GM19023 (cell line): Measurements from ENCODE around the gene EPHA4.

Source experiments
- ATAC-seq: cut with Tn5 transposase; IDR thresholded peaks from one replicate; pipeline ENCODE4 v1.9.1; 2021; ENCODE audit warnings: mild to moderate bottlenecking, moderate library complexity; ENCODE audit not compliant: unreplicated experiment

Gene EPHA4

DNA sequence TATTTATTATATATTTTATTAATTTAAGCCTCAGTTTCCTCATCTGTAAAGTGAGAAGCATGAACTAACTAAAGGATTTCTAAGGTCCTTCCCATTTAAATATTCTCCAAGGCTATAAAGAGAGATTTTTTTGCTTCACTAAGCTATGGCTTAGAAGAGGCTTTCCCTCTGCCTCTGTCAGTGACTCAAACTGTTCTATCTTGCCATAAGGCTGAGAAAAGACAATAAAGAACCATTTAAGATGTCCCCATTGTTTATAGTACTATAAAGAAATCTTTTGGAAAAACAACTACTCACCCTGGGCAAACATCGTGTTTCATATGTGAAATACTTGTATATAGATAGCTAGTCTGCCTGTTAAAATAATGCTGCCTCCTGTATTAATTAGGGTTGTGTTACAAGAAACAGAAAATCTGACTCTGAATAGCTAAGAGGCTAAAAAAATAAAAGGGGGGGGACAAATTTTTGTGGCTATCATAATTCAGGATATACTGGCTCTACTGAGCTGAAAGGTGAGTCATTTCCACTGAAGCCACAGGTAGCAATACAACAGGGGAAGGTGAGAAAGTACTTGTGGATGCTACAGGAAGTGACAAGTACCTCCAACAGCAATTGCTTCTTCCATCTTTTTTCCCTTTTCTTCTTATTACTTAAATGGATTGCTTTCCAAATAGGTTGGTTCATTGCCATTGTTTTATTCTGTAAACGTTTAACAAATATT, 25.4 kb downstream of the EPHA4 start:
- no peak for ATAC-seq

DNA sequence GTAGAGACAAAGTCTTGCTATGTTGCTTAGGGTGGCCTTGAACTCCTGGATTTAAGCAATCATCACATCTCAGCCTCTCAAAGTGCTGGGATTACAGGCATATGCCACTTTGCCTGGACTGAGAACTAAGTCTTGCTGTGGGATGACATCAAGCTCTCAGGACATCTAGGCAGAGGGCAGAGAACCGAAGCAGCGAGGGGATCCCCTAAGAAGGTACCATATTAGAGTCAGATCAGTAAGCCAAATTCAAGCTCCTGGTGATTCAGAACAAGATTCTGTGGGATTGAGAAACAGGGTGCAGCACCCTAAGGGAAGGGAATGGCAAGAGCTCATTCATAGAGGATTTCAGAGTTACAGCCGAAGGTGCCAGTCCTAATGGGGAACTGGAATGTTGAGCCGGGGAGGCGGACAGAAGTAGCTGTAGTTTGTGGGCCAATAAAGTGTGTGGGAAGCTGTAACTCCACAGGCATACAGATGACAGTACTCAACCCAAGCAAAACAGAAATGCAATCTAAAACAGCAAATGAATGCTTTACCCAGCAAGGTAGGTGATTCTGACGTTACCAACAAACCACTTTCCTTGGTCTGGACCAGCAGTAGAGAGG, 30.9 kb downstream of the EPHA4 start:
- no peak for ATAC-seq

DNA sequence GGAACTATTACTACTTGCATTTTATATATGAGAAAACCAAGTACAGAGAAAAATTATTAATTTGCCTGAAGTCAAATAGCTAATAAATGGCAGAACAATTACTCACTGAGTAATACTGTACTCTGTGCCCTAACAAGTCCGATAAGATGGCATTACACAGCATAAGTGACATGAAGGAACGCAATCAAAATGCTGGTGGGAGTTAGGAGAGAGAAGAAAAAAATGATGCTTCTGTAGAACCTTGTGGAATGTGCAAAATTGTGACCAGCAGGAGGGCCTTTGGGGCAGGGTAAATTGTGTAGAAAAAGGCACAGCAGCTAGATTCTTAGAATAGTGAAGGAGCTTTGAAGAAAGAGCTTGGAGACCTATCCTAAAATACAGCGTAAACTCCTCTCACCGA, 32.9 kb downstream of the EPHA4 start:
- no peak for ATAC-seq

DNA sequence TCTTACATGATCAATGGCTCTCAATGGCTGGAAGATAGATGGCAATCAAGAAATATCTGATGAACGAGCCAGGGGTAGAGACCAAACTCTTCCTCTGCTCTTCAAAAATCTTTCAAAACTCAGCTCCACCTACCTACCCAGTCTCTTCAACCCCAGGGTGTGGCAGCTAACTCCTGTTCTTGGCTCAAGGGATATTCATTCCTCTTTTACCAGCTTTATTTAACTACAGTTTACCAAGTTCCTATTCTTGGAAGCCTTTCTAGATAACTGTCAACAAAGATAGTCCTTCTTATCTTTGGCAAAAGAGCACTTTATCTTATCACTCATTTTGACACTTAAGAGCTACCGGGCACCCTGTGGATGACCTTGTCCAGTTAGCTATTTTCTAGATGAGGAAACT, 36.3 kb downstream of the EPHA4 start:
- ATAC-seq = no peak

DNA sequence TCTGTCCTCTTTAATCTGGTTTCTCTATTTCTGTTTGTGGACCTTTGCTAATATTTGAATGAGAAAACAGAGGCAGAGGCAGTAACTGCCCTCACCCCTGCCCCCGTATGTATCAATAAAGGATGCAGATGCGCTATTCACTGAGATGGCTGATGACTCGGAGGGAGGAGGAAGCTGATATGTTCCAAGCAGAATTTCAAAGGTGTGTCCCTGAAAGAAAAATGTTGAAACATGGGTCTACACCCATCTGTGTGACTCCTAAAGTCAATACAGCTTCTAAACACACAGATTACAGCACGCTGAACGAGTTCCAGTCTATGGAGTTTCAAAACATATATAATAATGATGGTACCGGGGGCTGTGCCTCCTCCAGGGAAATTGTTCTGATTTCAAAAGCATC, 38.8 kb downstream of the EPHA4 start:
- no peak for ATAC-seq

DNA sequence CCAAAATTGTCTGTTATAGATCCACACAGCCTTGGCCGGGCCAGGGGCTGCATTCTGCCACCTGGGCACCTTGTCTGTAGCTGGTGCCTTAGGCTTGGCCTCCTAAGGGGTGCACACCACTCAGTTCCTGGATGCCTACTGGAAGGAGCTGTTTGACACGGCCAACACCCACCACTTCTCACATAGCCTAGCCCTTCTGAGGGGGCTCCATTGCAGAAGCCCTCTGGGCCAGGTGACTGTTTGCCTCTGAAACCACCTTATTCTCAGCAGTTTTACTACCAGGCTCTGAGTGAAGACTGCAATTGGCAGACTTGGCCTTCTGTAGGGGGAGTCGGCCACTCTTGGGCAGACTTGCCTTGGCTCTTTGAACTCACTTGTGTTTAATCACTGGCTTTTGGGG, 39.5 kb downstream of the EPHA4 start:
- ATAC-seq = no peak

DNA sequence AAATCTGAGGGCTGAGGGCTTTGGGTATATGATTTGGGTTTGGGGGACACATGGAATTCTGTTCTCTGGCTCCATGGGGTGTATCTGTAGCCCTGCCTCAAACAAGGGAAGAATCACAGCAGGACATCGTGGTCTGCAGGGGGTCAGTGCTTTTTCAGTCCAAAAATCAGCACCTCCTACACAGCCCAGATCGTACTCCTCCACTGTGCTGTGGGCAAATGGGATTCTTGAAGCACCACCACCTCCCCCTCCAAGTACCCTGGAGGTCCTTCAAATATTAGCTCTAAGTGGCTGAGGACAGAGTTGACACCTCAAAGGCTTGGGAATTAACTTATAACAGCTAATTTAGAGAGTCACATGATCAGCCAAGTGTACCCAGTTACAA, 41.5 kb downstream of the EPHA4 start:
- ATAC-seq = no peak

DNA sequence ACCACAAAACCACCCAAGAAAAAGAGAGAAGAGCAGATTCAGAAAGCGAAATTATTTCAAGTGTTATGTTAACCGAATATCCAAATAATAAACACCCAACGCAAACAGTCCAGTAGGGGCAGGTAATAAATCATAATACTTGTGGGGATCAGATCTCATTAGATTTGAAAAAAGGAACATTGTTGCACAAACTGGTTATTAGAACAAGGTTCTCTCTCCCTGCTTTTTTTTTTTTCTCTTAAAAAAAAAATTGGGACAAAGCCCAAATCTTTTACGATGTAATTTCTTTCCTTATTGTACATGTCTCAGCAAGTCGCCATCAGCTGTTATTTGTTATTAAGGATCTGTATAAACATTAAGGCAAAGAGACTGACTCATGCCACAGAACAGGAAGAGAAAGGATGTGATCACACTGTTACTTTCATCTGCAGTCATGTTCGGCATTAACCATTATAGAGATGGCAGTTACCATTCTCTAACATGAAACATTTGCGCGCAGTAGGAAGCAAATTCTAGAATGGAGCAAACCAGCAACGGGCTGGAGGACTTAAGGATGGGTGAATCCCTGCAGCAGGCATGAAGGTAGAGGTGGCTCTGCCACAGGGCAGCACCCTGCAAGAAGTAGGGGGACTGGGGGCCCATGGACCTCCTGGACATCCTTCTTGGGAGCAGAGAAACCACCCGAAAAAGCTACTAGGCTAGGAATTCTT, 42.0 kb downstream of the EPHA4 start:
- no peak for ATAC-seq

DNA sequence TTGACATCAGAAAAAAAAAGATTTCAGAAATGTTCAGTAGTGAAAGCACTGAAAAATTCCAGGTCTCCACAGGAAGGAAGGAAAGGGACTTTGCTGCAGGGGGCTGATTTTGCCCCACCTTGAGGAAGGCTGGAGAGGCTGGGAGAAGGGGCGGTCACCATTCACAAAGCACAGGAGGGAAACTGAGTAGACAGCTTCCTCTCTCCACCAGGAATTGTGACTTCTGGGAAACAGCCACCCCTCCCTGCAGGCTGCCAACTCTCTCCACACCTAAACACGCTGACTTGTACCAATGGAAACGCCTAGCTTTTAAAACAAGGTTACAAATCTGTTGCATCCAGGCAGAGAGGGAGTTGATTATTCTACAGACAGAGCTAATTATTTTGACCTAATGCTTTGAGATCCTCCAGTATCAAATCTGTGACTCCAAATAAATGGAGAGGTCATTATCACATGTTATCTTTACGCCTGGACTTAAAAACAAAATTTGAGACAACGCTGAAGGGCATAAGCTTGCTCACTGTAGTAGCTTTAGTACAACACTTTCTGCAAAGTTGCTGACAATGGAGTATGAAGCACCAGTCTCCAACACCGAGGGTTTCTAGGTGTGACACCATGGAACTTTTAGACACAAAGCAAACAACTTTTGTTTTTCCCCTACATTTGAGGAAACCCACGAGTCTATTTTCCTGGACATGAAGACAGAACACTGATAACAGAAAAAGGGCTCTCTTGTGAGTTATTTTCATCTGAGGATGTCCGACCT, 42.7 kb downstream of the EPHA4 start:
- ATAC-seq = no peak

DNA sequence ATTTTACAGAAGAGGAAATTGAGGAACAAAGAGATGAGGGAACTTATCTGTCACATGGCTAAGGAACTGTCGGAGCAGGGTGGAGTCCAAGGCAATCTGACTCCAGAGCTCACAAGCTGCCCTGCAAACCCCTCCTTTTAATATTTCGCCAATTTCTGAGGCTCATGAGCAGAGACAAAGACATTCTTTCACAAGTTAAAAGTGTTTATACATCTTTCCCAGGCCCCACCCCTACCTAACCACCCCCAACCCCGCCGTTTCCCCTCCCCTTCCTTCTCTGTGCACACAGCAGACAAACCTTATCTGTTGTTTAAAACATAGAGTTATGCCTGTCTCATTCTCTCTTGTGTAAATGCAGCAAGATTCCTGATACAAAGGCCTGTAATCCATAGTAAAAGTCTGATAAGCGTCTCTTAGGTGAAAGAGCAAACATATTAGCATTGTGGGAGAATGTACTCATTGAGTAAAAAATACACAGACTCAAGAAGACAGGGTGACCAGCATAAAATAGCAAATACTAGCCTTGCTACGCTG, 44.3 kb downstream of the EPHA4 start:
- no peak for ATAC-seq

DNA sequence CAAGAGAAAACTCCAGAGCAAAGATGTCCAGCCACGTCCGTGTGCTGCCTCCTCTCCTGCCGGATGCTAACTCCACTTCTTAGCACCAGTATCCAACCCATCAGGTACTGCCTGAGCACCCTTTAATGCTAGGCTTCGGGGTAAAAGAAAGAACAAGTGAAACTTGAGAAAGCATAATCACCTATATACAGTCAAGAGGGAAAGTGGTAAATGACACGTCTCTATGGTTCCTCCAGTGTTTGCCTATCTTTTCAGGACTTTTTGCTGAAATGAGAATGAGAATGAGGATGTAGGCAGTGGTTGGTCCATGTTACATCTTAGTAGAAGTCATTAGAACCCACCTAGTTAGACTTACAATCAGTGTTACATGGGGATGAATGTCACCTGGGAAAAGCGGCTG, 47.9 kb downstream of the EPHA4 start:
- ATAC-seq = no peak

DNA sequence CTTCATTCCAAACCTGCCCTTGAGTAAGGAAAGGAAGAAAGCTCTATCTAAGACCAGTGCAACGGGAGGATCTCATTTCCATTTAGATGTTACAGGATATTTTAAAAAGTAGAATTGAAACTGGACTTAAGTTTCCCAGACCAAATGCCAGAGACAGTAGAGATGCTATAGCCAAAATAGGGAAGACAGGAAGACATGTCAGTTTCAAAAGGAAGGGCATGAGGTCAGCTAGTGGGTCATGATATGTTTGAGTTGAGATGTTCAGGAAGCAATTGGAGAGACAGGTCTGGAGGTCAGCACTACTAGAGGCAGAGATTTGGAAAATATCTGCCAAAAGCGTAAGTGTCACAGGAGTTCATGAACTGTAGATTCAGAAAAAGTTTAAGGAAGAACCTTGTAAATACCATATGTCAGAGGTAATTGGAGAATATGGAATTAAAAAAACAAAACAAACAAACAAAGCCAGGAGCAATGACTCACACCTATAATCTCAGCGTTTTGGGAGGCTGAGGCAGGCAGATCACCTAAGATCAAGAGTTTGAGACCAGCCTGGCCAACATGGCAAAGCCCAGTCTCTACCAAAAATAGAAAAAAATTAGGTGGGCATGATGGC, 50.8 kb downstream of the EPHA4 start:
- no peak for ATAC-seq

DNA sequence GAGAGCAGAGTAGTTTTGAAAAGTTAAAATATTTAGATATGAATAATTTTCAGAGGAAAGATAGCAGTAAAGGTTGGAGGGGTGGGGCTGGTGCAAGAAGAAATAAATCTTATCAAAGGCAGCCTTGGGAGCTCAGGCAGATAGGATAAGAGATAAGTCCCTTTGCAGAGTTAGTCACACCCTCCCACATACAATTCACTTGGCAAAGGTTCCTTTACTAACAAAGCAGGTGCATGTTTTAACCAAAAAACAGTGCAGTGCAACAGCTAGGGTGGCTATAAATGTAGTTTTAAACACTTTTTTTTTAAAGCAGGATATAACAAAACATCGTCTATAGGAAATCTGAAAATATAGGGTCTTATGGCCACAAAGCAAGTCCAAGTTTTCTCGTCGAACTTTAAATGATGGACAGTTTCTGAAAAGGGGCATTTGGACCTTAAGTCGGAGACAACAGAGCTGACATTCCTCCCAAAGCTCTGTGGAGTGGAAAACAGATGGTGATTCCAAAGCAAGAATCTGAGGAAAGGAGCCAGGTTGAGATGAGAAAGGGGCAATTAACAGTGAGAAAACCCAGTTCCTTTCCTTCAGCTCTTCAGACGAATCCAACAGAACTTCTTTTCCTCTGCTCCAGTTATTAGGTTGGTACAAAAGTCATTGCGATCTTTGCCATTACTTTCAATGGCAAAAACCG, 53.0 kb downstream of the EPHA4 start:
- no peak for ATAC-seq

DNA sequence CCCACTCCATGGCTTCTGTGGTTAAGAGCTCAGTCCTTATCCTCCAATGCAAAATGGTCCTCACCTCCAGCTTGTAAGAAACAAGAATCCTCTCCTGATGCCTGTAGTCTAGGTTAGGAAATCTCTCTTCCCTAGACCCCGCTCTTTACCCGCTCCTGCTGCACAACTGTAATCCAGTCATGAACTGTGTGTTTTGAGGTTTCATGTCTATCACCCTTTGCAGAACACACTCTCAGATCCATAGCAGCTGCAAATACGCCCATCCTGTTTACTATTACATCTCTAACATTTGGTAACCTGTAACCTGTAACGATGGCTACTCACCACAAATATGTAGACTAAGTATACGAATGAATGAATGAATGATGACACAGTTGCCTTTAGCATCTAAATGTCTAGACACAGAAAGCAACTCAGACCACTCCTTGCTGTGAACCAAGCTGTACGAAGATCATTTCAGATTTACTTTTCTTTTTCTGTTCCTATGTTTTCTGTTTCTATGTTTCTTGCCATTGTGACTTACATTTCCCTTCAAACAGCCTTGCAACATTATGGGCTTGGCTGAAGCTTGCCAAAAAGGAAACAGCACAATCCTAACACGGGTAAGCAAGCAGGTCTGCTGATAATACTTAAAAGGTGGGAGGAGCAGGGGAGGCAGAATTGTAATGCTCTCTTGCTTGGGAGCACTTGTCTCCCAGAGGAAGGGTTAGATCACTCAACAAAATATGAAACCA, 53.7 kb downstream of the EPHA4 start:
- peak; percentile 55 for ATAC-seq

DNA sequence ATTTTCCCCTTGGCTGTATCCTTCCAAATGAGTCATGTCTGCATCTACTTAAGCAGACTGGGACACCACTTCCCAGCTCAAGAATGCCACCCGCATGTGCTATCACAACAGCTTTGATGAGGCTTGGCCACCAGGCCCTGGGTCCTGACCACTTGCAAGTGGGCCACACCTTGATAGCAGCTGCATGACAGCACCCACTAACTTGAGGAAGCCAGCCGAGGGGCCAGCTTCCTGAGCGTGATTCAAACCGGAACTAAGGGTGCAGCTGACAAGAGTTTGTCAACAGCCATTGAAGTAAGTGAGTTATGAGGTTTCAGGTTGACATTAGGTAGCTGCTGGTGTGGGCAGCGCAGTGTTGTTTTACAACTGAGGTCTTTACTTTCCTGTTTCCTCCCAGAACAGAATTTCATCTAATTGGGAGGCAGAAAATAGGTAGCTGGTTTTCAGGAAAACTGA, 54.4 kb downstream of the EPHA4 start:
- ATAC-seq = peak; percentile 90

DNA sequence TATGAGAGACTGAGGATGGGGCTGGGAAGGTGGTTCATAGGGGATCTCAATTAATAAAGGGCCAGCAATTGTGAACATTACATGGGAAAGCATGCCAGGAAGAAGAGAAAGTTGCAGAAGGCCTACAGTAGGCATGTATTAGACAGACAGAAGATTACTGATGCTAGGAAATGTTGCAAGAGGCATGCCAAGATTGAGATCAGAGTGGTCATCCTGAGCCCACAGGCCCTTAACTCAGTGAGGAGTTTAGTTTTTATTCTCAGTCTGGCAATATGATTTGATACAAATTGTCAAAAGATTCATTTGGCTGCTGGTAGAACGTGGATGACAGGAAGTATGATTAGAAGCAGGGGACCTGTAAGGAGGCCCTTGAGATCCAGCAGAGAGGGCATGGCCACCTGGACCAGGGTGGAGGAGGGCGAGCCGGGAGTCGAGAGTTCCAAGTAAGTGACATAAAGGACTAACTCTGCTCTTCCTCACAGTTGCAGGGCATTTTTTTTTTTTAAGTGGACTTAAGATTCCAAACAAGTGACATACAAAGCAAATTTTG, 54.9 kb downstream of the EPHA4 start:
- no peak for ATAC-seq

DNA sequence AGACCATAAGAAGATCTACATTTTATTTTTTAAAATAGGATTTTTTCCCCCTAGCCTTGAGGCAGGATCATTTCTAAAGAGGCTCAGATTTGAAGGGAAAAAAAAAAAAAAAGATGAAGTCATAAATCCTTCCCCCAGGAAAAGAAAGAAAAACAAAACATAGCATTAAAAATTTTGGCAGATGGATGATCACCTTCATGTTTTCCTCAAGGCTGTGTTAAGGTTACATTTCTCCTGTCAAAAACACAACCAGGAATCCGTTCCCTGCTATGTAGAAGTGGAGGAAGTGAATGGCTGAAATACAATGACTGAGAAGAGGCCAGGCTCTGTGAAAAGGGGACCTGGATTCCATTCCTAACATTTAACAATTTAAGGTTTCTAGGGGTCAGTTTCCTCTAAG, 56.2 kb downstream of the EPHA4 start:
- no peak for ATAC-seq

DNA sequence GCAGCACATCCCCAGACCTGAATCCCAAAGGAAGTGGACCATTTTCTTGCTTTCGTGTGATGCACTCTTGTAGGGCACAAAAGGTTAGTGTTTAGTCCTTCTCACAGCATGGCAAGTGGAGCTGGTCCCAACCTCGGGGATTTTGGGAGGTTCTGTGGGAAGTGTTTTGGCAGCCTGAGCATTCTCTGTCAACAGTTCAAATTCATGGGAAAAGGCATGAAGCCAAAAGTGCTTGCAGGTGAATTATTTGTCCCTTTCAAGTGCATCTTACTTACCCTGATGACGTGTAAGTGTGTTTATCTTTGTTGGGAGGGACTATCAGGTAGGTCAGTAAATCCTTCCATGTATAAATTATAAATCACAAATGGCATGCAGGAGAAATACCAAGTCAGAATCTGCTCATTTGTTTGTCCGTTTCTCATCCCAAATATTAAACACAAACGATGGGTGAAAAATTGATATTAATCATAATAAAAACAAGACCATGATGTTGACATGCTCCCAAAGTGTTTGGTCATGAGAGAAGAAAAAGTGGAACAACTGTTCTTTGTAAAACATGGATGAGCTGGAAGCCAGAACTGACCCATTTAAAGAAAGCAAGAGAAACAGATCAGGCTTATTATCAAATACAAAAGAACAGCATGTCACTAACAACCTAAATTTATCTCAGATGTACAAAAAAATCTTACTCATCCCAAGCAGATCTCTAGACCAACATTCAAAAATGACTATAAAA, 57.6 kb downstream of the EPHA4 start:
- no peak for ATAC-seq

DNA sequence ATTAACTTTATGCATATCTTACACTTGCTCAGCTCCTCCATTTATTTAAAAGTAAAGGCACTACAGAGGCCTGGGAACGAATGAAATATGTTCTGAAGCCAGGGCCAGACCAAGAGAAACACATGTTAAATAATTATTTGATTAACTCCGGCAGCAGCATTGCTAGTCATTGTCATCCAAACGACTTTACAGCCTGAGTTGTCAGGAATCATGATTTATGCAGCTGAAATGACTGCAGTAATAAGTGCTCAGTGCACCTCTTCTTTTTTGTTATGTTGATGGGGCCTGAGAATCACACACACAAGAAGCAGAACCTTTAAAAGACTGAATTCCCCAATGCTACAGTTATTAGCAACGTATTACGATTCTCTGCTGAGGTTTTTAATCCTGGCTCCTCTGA, 58.9 kb downstream of the EPHA4 start:
- ATAC-seq = no peak
